NCI-H446 (cell line): ENCODE measurements around the gene WFDC1.

Experiments used
- DNase-seq, 2 experiments: peaks; one replicate each; lab custom pipeline; 2025; lab: John Stamatoyannopoulos, UW

Gene WFDC1

DNA sequence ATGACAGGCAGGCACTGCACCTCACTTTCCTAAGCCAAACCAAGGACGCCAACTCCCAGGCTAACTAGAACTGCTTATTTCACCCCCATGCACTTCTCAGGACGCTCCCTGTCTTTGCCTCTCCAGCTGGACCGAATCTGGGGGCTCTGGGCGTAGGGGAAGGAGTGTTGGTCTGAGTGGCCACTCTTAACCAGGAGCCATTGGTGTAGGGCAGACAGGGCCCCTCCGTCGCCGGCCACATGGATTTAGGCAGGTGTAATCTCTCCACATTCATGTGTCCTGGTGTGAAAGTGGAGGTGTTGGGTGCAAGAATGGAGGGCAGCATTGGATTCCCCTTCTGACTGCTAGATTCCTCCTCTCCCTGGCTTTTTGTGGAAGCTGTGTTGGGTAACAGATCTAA lies 83.4 kb downstream of the WFDC1 start:
- DNase-seq: no peak

DNA sequence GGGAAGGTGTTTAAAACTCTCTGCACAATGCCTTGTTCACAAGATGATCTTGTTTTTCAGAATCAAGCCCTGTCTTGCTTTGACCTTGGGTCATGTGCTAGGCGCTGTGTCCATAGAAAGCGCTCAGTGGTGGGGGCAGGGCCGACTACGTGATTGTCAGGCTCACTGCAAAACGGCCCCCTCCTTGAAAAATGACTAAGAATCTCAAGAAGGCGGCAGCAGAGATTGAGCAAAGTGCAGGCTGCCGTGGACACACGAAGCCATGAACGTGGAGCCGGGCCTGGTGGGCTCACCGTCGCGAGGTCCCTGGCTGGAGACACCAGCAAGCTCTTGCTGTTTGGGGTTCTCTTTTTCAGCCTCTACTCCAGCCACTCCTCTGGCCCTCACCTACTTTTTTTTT lies 83.9 kb downstream of the WFDC1 start:
- no peak for DNase-seq

DNA sequence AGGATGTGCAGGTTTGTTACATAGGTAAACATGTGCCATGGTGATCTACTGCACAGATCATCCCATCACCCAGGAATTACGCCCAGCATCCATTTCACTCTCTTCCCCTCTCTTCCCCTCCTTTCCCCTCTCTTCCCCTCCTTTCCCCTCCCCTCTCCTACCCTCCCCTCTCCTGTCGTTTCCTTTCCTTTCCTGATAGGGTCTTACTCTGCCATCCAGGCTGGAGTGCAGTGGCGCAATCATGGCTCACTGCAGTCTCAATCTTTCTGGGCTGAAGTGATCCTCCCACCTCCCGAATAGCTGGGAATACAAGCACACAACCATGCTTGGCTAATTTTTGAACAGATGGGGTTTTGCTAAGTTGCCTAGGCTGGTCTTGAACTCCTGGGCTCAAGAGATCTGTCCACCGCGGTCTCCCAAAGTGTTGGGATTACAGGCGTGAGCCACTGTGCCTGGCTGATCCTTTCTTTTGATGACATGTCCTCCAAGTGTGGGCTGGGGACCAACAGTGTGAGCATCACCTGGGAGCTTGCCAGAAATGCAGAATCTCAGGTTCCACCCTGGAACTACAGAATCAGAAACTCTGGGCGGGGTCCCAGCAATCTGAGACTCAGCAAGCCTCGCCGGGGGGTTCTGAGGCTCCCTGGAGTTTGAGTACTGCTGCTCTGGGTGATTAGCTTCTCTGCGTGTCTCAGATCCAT lies 84.5 kb downstream of the WFDC1 start:
- no peak for DNase-seq
